Measurements from ENCODE around the gene UGT2B11. TPM values are rescaled to one million over a fixed set of nuclear protein-coding genes. Genes with fewer than 3 reads are reported as not detected.
"Not testable (repeated sequence)": the region's sequence is repeated elsewhere in the genome, so short reads cannot be mapped to it uniquely, and the experiment has no call there.

The UGT2B11 gene
- total RNA-seq, 4 donors from 2014 or later, result not detected

DNA sequence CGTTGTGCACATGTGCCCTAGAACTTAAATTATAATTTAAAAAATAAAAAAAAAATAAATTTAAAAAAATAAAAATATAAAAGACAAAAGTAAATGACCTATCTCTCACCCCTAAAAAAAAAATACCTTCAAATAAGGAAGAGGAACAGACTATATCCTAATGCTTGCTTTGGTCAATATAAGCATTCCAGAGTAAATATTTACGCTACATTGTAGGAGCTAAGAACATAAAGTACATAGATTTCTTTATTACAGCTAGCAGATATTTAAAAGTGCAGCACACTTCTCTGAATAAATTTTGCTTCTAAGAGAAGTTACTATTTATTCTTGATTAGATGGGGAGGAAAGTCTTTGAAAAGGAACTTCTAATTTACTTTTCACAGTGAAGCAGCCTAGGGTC lies 24.5 kb upstream of the UGT2B11 start:
- no peaks in the 10 kb centered on the region for H3K4me1 ChIP-seq
- TF ChIP-seq POLR2A (IDR thresholded peaks at IDR 0.05), result no peak
- TF ChIP-seq, protein P1, sequence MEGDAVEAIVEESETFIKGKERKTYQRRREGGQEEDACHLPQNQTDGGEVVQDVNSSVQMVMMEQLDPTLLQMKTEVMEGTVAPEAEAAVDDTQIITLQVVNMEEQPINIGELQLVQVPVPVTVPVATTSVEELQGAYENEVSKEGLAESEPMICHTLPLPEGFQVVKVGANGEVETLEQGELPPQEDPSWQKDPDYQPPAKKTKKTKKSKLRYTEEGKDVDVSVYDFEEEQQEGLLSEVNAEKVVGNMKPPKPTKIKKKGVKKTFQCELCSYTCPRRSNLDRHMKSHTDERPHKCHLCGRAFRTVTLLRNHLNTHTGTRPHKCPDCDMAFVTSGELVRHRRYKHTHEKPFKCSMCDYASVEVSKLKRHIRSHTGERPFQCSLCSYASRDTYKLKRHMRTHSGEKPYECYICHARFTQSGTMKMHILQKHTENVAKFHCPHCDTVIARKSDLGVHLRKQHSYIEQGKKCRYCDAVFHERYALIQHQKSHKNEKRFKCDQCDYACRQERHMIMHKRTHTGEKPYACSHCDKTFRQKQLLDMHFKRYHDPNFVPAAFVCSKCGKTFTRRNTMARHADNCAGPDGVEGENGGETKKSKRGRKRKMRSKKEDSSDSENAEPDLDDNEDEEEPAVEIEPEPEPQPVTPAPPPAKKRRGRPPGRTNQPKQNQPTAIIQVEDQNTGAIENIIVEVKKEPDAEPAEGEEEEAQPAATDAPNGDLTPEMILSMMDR (IDR thresholded peaks at IDR 0.05 in 4 of 5, conservative IDR thresholded peaks at IDR 0.05 in 1 of 5), result no peak
- no peak for DNase-seq

DNA sequence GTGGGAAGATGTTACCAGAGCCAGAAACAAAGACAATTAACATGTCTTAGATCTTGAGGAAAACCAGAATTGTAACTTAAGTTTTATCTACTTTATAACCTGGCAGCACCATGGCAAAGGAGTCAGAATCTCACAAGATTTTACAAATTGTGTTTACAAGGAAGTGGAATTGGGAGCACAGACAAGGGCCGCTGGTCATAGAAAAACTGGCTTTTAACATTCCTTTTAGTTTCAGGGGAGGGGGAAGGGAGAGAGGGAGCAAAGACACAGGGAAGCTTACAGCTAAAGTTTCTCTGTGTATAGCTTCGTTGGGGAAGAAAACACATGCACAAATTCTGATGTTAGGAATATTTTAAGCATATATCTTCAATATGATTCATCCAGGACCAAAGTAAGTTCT lies 10.3 kb upstream of the UGT2B11 start:
- no peaks in the 10 kb centered on the region for H3K4me1 ChIP-seq
- H3K9me3 ChIP-seq, result no peaks in the 10 kb centered on the region
- no peaks in the 10 kb centered on the region for H3K27me3 ChIP-seq
- in situ Hi-C loops (cut with MboI; ENCODE audit: low sequenced_read_pairs in 4 of 4) (no loop called here), intact Hi-C loops (cut with DNase I; ENCODE audit: low total_unique reads) (no loop called here)
- no peak overlapping the region for H3K4me3 ChIP-seq
- no peak for DNase-seq
- ATAC-seq, result no peak
- H3K36me3 ChIP-seq, result no peaks in the 10 kb centered on the region
- TF ChIP-seq POLR2A (IDR thresholded peaks at IDR 0.05), result no peak
- TF ChIP-seq, protein P1 (IDR thresholded peaks at IDR 0.05 in 4 of 5, conservative IDR thresholded peaks at IDR 0.05 in 1 of 5), result no peak
- no peak overlapping the region for H3K27ac ChIP-seq

More for the DNA sequence above, 24.5 kb upstream of the UGT2B11 start:
- in situ Hi-C loops (cut with MboI; ENCODE audit: low sequenced_read_pairs in 4 of 4) (no loop called here), intact Hi-C loops (cut with DNase I; ENCODE audit: low total_unique reads) (no loop called here)
- Histone ChIP-seq H3K27me3 (no peaks in the 10 kb centered on the region), H3K36me3 (no peaks in the 10 kb centered on the region), H3K27ac (no peak overlapping the region), H3K4me3 (no peak overlapping the region), H3K9me3 (no peaks in the 10 kb centered on the region)
- no peak for ATAC-seq

DNA sequence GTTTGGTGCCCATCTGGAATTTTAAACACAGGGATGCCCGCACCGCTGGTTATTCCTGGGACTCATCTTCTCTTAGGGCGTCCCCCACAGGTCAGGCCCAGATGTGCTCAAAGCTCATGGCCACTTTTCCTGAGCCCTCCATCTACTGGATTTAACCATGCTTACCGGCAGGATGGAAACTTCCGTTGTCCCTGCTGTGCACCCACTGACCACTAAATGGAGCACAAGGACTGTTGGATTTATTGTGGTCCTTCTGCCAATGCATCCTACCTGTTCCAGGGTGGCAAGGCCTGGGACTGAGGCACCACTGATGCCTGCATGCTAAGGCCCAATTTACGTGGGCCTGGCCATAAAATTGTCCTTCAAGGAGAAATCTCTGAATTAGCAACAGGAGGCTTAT lies 8.7 kb upstream of the UGT2B11 start:
- DNase-seq; intact Hi-C loops (cut with DNase I; ENCODE audit: low total_unique reads); H3K4me3 ChIP-seq; H3K4me1 ChIP-seq; H3K27ac ChIP-seq; H3K9me3 ChIP-seq; H3K36me3 ChIP-seq; H3K27me3 ChIP-seq; ATAC-seq; in situ Hi-C loops (cut with MboI; ENCODE audit: low sequenced_read_pairs in 4 of 4): not testable (repeated sequence)

DNA sequence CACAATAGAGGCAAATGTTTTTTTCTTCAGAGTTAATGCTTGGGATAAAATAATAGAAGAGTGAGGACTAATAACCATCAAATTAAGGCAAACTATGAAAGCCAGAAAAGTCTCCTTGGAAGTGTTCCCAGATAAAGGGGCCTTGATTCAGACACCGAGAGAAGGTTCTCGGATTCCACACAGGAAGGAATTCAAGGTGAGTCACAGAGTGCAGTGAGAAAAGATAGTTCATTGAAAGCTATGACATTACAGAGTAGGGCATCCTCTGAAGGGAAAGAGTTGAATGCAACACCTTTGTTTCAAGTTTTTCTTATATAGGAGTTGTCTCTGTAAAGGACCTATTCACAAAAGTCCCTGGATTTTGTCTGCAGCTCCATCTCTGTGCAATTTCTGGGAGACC lies 3.9 kb upstream of the UGT2B11 start:
- H3K27me3 ChIP-seq; H3K4me3 ChIP-seq; DNase-seq; H3K36me3 ChIP-seq; in situ Hi-C loops (cut with MboI; ENCODE audit: low sequenced_read_pairs in 4 of 4); H3K9me3 ChIP-seq; intact Hi-C loops (cut with DNase I; ENCODE audit: low total_unique reads); ATAC-seq; H3K27ac ChIP-seq; H3K4me1 ChIP-seq: not testable (repeated sequence)

DNA sequence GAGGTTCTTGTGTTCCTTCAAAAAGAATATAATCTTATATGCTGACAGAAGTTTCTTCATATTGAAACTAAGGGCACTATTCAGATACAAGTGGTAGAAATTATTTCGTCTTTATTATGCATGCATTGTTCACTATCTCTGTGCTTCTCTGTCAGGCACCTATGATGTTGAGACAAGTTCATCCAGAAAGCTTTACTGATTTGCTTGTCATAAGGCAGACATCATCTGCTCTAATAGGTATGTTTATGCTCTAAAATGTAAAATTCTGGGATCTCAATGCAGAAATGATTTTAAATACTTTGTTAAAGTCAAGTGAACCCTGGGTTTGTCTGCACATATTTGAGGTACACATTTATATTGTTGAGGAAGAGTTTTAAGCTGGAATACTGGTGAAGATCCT lies 3.6 kb downstream of the UGT2B11 start:
- H3K27me3 ChIP-seq, result no peaks in the 10 kb centered on the region
- TF ChIP-seq, protein P1 (IDR thresholded peaks at IDR 0.05 in 4 of 5, conservative IDR thresholded peaks at IDR 0.05 in 1 of 5), result no peak
- TF ChIP-seq POLR2A (IDR thresholded peaks at IDR 0.05), result no peak
- no peaks in the 10 kb centered on the region for H3K9me3 ChIP-seq
- in situ Hi-C loops (cut with MboI; ENCODE audit: low sequenced_read_pairs in 4 of 4), result no loop called here
- H3K4me3 ChIP-seq, result no peak overlapping the region
- no peaks in the 10 kb centered on the region for H3K36me3 ChIP-seq
- ATAC-seq (no peak), DNase-seq (no peak)
- no peaks in the 10 kb centered on the region for H3K4me1 ChIP-seq
- intact Hi-C loops (cut with DNase I; ENCODE audit: low total_unique reads), result no loop called here
- H3K27ac ChIP-seq, result no peak overlapping the region

DNA sequence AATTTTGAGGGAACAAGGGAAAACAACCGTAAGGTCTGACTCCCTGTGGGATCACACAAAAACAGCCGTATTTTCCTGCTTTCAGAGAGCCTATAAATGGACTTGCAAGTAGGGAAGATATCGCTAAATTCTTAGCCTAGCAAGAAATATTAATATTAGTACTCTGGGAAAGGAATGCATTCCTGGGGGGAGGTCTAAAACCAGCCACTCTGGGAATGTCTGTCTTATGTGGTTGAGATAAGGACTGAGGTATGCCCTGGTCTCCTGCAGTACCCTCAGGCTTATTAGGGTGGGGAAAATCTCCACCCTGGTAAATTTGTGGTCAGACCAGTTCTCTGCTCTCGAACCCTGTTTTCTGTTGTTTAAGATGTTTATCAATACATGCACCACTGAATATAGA lies 16.0 kb downstream of the UGT2B11 start:
- H3K9me3 ChIP-seq; DNase-seq; intact Hi-C loops (cut with DNase I; ENCODE audit: low total_unique reads); H3K4me1 ChIP-seq; H3K27me3 ChIP-seq; H3K4me3 ChIP-seq; H3K27ac ChIP-seq; H3K36me3 ChIP-seq; ATAC-seq; in situ Hi-C loops (cut with MboI; ENCODE audit: low sequenced_read_pairs in 4 of 4): not testable (repeated sequence)
